ENCODE results near the gene FAH. TPM values are rescaled to one million over a fixed set of nuclear protein-coding genes. Genes with fewer than 3 reads are reported as not detected.

The FAH gene
- 19.9 and 20.8 TPM in 2 replicates for total RNA-seq

GRCh38 chr15:80152896-80153876 is at the start of gene FAH:
FAH (plus strand) TSS chr15:80152999; CDS start chr15:80153055, 56 bp downstream.

Other genes with a start within 250 kb of the FAH start
- gene BCL2A1, start 181.8 kb upstream of the FAH start, total RNA-seq = not detected in 2 replicates
- gene ZFAND6, start 93.3 kb upstream of the FAH start, total RNA-seq = 68.5 and 70.0 TPM in 2 replicates
- not detected in 2 replicates for gene CTXND1, start 99.2 kb downstream of the FAH start, total RNA-seq

All from cardiac atrium fibroblast (primary cell).